GM12878 (cell line): ENCODE results near the gene JAG2. TPM values are rescaled to one million over a fixed set of nuclear protein-coding genes. Genes with fewer than 3 reads are reported as not detected.

ENCODE experiments used
- ATAC-seq: fragments of 200-7000 bp; cut with Tn5 transposase; 3 replicates; pipeline ENCODE4 v1.9.1; 2020; ENCODE audit warnings: mild to moderate bottlenecking, moderate library complexity
- BruUV-seq: library from RNA; stranded (reverse); fragments of 400-500 nt; replicated peaks from 2 replicates; lab custom pipeline; 2021; lab: Mats Ljungman, UMichigan
- CTCF ChIA-PET: fragments of 300-600 bp; sonication (Branson Sonifier 250); formaldehyde crosslinking; extraction: SDS; loops from one replicate; lab custom pipeline; 2021; ENCODE audit warnings: inconsistent platforms; lab: Yijun Ruan, JAX
- POLR2A ChIA-PET: fragments of 350-600 bp; formaldehyde crosslinking; extraction: SDS; loops from one replicate; lab custom pipeline; 2021; ENCODE audit warnings: inconsistent platforms; lab: Charles Lee
- RAD21 ChIA-PET: fragments of 300-600 bp; sonication (Branson Sonifier 250); formaldehyde crosslinking; loops from one replicate; lab custom pipeline; 2023; ENCODE audit warnings: antibody characterized with exemption; ENCODE audit not compliant: unreplicated experiment; lab: Charles Lee
- SMC1A ChIA-PET: fragments of 300-600 bp; sonication (Branson Sonifier 250); formaldehyde crosslinking; loops from one replicate; lab custom pipeline; 2023; ENCODE audit not compliant: unreplicated experiment, uncharacterized antibody; lab: Charles Lee
- DNase-seq: peaks from one replicate; pipeline ENCODE4 v3.0.0-alpha.2; 2011; ENCODE audit warnings: low read depth, low spot score
- FAIRE-seq: peaks from 3 replicates; lab custom pipeline; 2011; peaks lifted over from hg19 to GRCh38; lab: Jason Lieb, UNC
- H2AFZ ChIP-seq: 2 replicates; pipeline ENCODE4 v1.6.0; 2011; ENCODE audit warnings: low read depth, low read length, control low read depth; ENCODE audit not compliant: control insufficient read depth
- H3K27ac ChIP-seq: 2 replicates; pipeline ENCODE4 v1.5.1; 2011; ENCODE audit warnings: control low read depth; ENCODE audit not compliant: control insufficient read depth, insufficient read depth
- H3K27me3 ChIP-seq, 2 experiments: replicated peaks in 1 of 2; 2 replicates each; pipeline versions ENCODE4 v1.6.0 to v1.6.1; 2011; ENCODE audit warnings: low read length in 1 of 2; ENCODE audit not compliant: control insufficient read depth in 2 of 2, insufficient read depth in 2 of 2
- H3K36me3 ChIP-seq, 2 experiments: 2 replicates each; pipeline ENCODE4 v1.5.1; 2011; ENCODE audit warnings: low read length in 1 of 2; ENCODE audit not compliant: control insufficient read depth in 2 of 2, insufficient read depth in 2 of 2
- H3K4me1 ChIP-seq: 2 replicates; pipeline ENCODE4 v1.6.1; 2011; ENCODE audit warnings: mild to moderate bottlenecking, low read length, moderate library complexity, mixed read lengths; ENCODE audit not compliant: control insufficient read depth, insufficient read depth
- H3K4me2 ChIP-seq: 2 replicates; pipeline ENCODE4 v1.6.0; 2011; ENCODE audit warnings: control low read depth; ENCODE audit not compliant: control insufficient read depth, insufficient read depth
- H3K4me3 ChIP-seq: fragments of 200-600 bp; sonication (generic); 2 replicates; pipeline ENCODE4 v1.5.1; 2016
- H3K79me2 ChIP-seq: 2 replicates; pipeline ENCODE4 v1.6.0; 2011; ENCODE audit warnings: low read length; ENCODE audit not compliant: control insufficient read depth, insufficient read depth
- H3K9ac ChIP-seq: 2 replicates; pipeline ENCODE4 v1.8.0; 2011; ENCODE audit warnings: low read length, control low read depth, mixed read lengths; ENCODE audit not compliant: control insufficient read depth, insufficient read depth
- H3K9me3 ChIP-seq: replicated peaks from 3 replicates; pipeline ENCODE4 v1.5.1; 2011; ENCODE audit warnings: mild to moderate bottlenecking, low read length; ENCODE audit not compliant: control insufficient read depth, insufficient read depth
- H4K20me1 ChIP-seq: 2 replicates; pipeline ENCODE4 v1.6.0; 2011; ENCODE audit not compliant: control insufficient read depth, insufficient read depth
- ASH2L ChIP-seq: fragments of 300-600, 200-600 bp; sonication (generic); IDR thresholded peaks from 2 replicates; pipeline ENCODE4 v1.6.1; 2017; ENCODE audit warnings: low read depth, mild to moderate bottlenecking, borderline replicate concordance
- CEBPB ChIP-seq, 2 experiments: fragments of 150-350 bp in 1 of 2; IDR thresholded peaks; 2 replicates each; pipeline ENCODE4 v1.6.1; 2012 to 2014; ENCODE audit warnings: low read depth in 2 of 2, low read length in 2 of 2, borderline replicate concordance in 1 of 2, inconsistent platforms in 1 of 2
- EED ChIP-seq: sonication (generic); IDR thresholded peaks from 2 replicates; pipeline ENCODE4 v1.6.1; 2016; ENCODE audit warnings: antibody characterized with exemption, low read depth
- GATAD2B ChIP-seq: fragments of 450-650 bp; conservative IDR thresholded peaks from 2 replicates; pipeline ENCODE4 v1.6.1; 2017; ENCODE audit warnings: low read depth, mild to moderate bottlenecking, moderate library complexity
- HSF1 ChIP-seq: fragments of 150-350 bp; IDR thresholded peaks from 2 replicates; pipeline ENCODE4 v1.6.1; 2014; ENCODE audit warnings: mild to moderate bottlenecking, low read depth, low read length
- IRF4 ChIP-seq: IDR thresholded peaks from 2 replicates; pipeline ENCODE4 v1.6.1; 2011; ENCODE audit warnings: low read depth, low read length
- KDM1A ChIP-seq: fragments of 200-600 bp; sonication (generic); IDR thresholded peaks from 2 replicates; pipeline ENCODE4 v1.6.1; 2016; ENCODE audit warnings: borderline replicate concordance
- NBN ChIP-seq: fragments of 450-650 bp; IDR thresholded peaks from 2 replicates; pipeline ENCODE4 v1.6.1; 2016
- PAX5 ChIP-seq: IDR thresholded peaks from 2 replicates; pipeline ENCODE4 v1.6.1; 2011; ENCODE audit warnings: low read depth, low read length, borderline replicate concordance
- POLR2A ChIP-seq: IDR thresholded peaks from 2 replicates; pipeline ENCODE4 v1.6.1; 2011; ENCODE audit warnings: low read depth, mild to moderate bottlenecking, low read length
- RELA ChIP-seq: fragments of 450-650 bp; IDR thresholded peaks from 2 replicates; pipeline ENCODE4 v1.8.0; 2014; ENCODE audit warnings: borderline replicate concordance; ENCODE audit not compliant: partially characterized antibody
- SKIL ChIP-seq: fragments of 450-650 bp; IDR thresholded peaks from 2 replicates; pipeline ENCODE4 v1.6.1; 2017; ENCODE audit warnings: mild to moderate bottlenecking, low read depth, inconsistent platforms; ENCODE audit not compliant: poor library complexity, severe bottlenecking
- USF1 ChIP-seq: IDR thresholded peaks from 2 replicates; pipeline ENCODE4 v1.6.1; 2011; ENCODE audit warnings: borderline replicate concordance, low read depth, mild to moderate bottlenecking, moderate library complexity, mixed read lengths, low read length; ENCODE audit not compliant: insufficient read depth; ENCODE audit errors: extremely low read length
- USF2 ChIP-seq: IDR thresholded peaks from 2 replicates; pipeline ENCODE4 v1.6.1; 2011; ENCODE audit warnings: low read depth, low read length, improper control_type of control experiment, borderline replicate concordance
- ZBED1 ChIP-seq: IDR thresholded peaks from 2 replicates; pipeline ENCODE4 v1.6.1; 2016; ENCODE audit warnings: borderline replicate concordance
- ZBTB33 ChIP-seq: fragments of 450-650 bp; IDR thresholded peaks from 2 replicates; pipeline ENCODE4 v1.6.1; 2017; ENCODE audit warnings: mild to moderate bottlenecking
- ZZZ3 ChIP-seq: IDR thresholded peaks from 2 replicates; pipeline ENCODE4 v1.6.1; 2011; ENCODE audit warnings: low read depth; ENCODE audit not compliant: control insufficient read depth, insufficient read length
- WGBS: methylation state at CpG from one replicate; pipeline ENCODE4 v1.1.6; 2016; ENCODE audit warnings: low lambda C conversion rate; ENCODE audit not compliant: insufficient replicate concordance, insufficient coverage; ENCODE audit errors: missing lambda C conversion rate; 5-methylcytosine and 5-hydroxymethylcytosine counted together
- in situ Hi-C: fragments of 300-500 bp; cut with MboI; formaldehyde crosslinking; loops from 9 replicates; pipeline ENCODE4 v1.14.3; 2018; ENCODE audit warnings: mixed read lengths
- intact Hi-C: fragments of 100-400 bp; cut with micrococcal nuclease; formaldehyde crosslinking; loops from one replicate; pipeline ENCODE4 v1.14.2; 2022; ENCODE audit not compliant: unreplicated experiment
- polyA plus RNA-seq, 11 experiments: library from polyadenylated mRNA; depleted of rRNA in 4 of 11; unstranded in 6 of 11; stranded (reverse) in 5 of 11; fragments of >200 nt; fragmentation: Nextera tagmentation in 4 of 11; fragmentation: Illumina TruSeq in 1 of 11; extraction: Ambion mirVana in 4 of 11; extraction: Trizol in 1 of 11; gene quantifications; 1 replicate in 1 of 11; 2 replicates in 10 of 11; pipeline versions ENCODE4 v1.2.1 to v1.2.3, GENCODE V29; 2011 to 2016; ENCODE audit warnings: inconsistent platforms in 2 of 11, missing spikeins in 2 of 11, low read depth in 1 of 11
- total RNA-seq, 4 experiments: library from RNA; depleted of rRNA in 3 of 4; stranded (reverse); fragments of >200 nt in 3 of 4; fragmentation: Illumina TruSeq in 1 of 4; extraction: Trizol in 1 of 4; gene quantifications; 2 replicates each; pipeline versions ENCODE4 v1.2.1 to v1.2.3, GENCODE V29; 2013 to 2021

Gene JAG2
- total and polyA plus RNA-seq, 10 of the 15 experiments (the other 5 are each of a cell fraction or from before 2014, with no cell fraction given) = 0.04 to 0.14 (median 0.06) TPM; not detected in 5

- Histone ChIP-seq H3K27ac (no peak overlapping the region), H3K4me1 (no peaks in the 10 kb centered on the region), H3K4me2 (no peak overlapping the region), H3K9me3 (no peaks in the 10 kb centered on the region), H3K9ac (no peak overlapping the region), H3K27me3 (no peaks in the 10 kb centered on the region), H2AFZ (no peak overlapping the region), H3K79me2 (no peaks in the 10 kb centered on the region), H4K20me1 (no peaks in the 10 kb centered on the region), H3K4me3 (no peak overlapping the region), H3K36me3 (no peaks in the 10 kb centered on the region)
- DNase-seq (no peak), FAIRE-seq (no peak), ATAC-seq (no peak)
- TF ChIP-seq ASH2L = no peak
- TF ChIP-seq RELA = no peak
- TF ChIP-seq PAX5 = no peak
- TF ChIP-seq ZZZ3 = no peak
- no peak for TF ChIP-seq POLR2A
- no peak for TF ChIP-seq ZBED1
- TF ChIP-seq KDM1A = no peak
- TF ChIP-seq HSF1 = no peak
- TF ChIP-seq ZBTB33 = no peak
- TF ChIP-seq USF1 = no peak
- no peak for TF ChIP-seq SKIL
- no peak for TF ChIP-seq GATAD2B
- no peak for TF ChIP-seq USF2
- no peak for TF ChIP-seq EED
- TF ChIP-seq NBN = no peak
- TF ChIP-seq CEBPB (IDR thresholded peaks at IDR 0.05; ENCODE audit: borderline replicate concordance in 1 of 2, low read depth in 2 of 2, low read length in 2 of 2) = no peak
- no peak for TF ChIP-seq IRF4
- ChIA-PET SMC1A (no interaction called here), POLR2A (no interaction called here), CTCF (no interaction called here), RAD21 (no interaction called here)
- no TSS peak for BruUV-seq
- intact Hi-C loops = no loop called here
- 76% methylated on average over 27 of the region's 27 CpGs for WGBS
- in situ Hi-C loops = no loop called here
Observed at GRCh38 chr14:105148604-105149145, 19.9 kb downstream of the JAG2 start.
